OCI-LY7 (cell line): ENCODE data around the gene MAPRE2. TPM values are rescaled to one million over a fixed set of nuclear protein-coding genes. Genes with fewer than 3 reads are reported as not detected.

Source experiments
- BruUV-seq: library from RNA; stranded (reverse); fragments of 400-500 nt; replicated peaks from 2 replicates; lab custom pipeline; 2021; lab: Mats Ljungman, UMichigan
- CTCF ChIA-PET: fragments of 300-600 bp; sonication (Branson Sonifier 250); formaldehyde crosslinking; loops from one replicate; lab custom pipeline; 2022; ENCODE audit warnings: antibody characterized with exemption; ENCODE audit not compliant: unreplicated experiment; lab: Charles Lee
- POLR2A ChIA-PET: fragments of 300-600 bp; sonication (Branson Sonifier 250); formaldehyde crosslinking; loops from one replicate; lab custom pipeline; 2022; ENCODE audit warnings: antibody characterized with exemption; lab: Charles Lee
- DNase-seq: peaks from one replicate; pipeline ENCODE4 v3.0.0-alpha.2; 2015; ENCODE audit warnings: low spot score
- H2AFZ ChIP-seq: fragments of 200-600 bp; sonication (generic), shearing (Covaris generic); 2 replicates; pipeline ENCODE4 v1.6.1; 2014; ENCODE audit warnings: mild to moderate bottlenecking, antibody characterized with exemption, low read length, moderate library complexity
- H3K27ac ChIP-seq: fragments of 200-600 bp; sonication (generic); 2 replicates; pipeline ENCODE4 v1.5.1; 2014; ENCODE audit warnings: mixed run types, low read depth, mild to moderate bottlenecking, moderate library complexity, low read length, inconsistent platforms; ENCODE audit not compliant: poor library complexity, severe bottlenecking
- H3K36me3 ChIP-seq: fragments of 200-600 bp; sonication (generic); 2 replicates; pipeline ENCODE4 v1.6.1; 2014; ENCODE audit warnings: mild to moderate bottlenecking, antibody characterized with exemption, low read length, moderate library complexity, mixed read lengths; ENCODE audit not compliant: insufficient read depth
- H3K4me1 ChIP-seq: fragments of 200-600 bp; sonication (generic); 2 replicates; pipeline ENCODE4 v1.5.1; 2014; ENCODE audit warnings: mild to moderate bottlenecking, low read length; ENCODE audit not compliant: insufficient read depth, poor library complexity, severe bottlenecking
- H3K4me2 ChIP-seq: fragments of 200-600 bp; sonication (generic); 2 replicates; pipeline ENCODE4 v1.6.1; 2014; ENCODE audit warnings: mild to moderate bottlenecking, low read length
- H3K4me3 ChIP-seq: fragments of 200-600 bp; sonication (generic); 2 replicates; pipeline ENCODE4 v1.5.1; 2014; ENCODE audit warnings: mild to moderate bottlenecking, low read depth, low read length; ENCODE audit not compliant: poor library complexity, severe bottlenecking
- H3K79me2 ChIP-seq: fragments of 200-600 bp; sonication (generic); 2 replicates; pipeline ENCODE4 v1.6.1; 2016; ENCODE audit warnings: low read depth, mild to moderate bottlenecking, low read length, moderate library complexity, mixed read lengths; ENCODE audit not compliant: insufficient read depth
- H3K9me2 ChIP-seq: fragments of 200-600 bp; sonication (generic); 2 replicates; pipeline ENCODE4 v1.6.1; 2016; ENCODE audit warnings: mild to moderate bottlenecking, low read length, mixed read lengths; ENCODE audit not compliant: insufficient read depth
- H3K9me3 ChIP-seq: fragments of 200-600 bp; sonication (generic); 2 replicates; pipeline ENCODE4 v1.6.1; 2014; ENCODE audit warnings: mild to moderate bottlenecking, mixed run types, low read length, mixed read lengths
- H4K20me1 ChIP-seq: fragments of 200-600 bp; sonication (generic); 2 replicates; pipeline ENCODE4 v1.6.1; 2014; ENCODE audit warnings: mild to moderate bottlenecking, antibody characterized with exemption, low read length, moderate library complexity, mixed read lengths; ENCODE audit not compliant: insufficient read depth
- EZH2phosphoT487 ChIP-seq: fragments of 200-600 bp; sonication (generic); IDR thresholded peaks from 2 replicates; pipeline ENCODE4 v1.6.1; 2018; ENCODE audit warnings: low read depth, borderline replicate concordance, mild to moderate bottlenecking, mixed run types, antibody characterized with exemption, low read length, moderate library complexity, mixed read lengths
- intact Hi-C: fragments of 100-400 bp; cut with micrococcal nuclease; formaldehyde crosslinking; loops from one replicate; pipeline ENCODE4 v1.10.0; 2022; ENCODE audit not compliant: unreplicated experiment
- total RNA-seq, 2 experiments: library from RNA; depleted of rRNA in 1 of 2; stranded (reverse); fragments of >200 nt in 1 of 2; shearing (Covaris generic) in 1 of 2; gene quantifications; 2 replicates each; pipeline ENCODE4 v1.2.3, GENCODE V29; 2014 to 2022
- TF ChIP-seq, protein P1 (sequence below): fragments of 200-600 bp; sonication (generic); conservative IDR thresholded peaks from 2 replicates; pipeline ENCODE4 v1.5.1; 2014; ENCODE audit warnings: mild to moderate bottlenecking, antibody characterized with exemption, low read length, moderate library complexity, mixed read lengths

MAPRE2 gene
- total RNA-seq, 2 experiments from 2014 or later: 17.1 to 35.2 TPM

DNA sequence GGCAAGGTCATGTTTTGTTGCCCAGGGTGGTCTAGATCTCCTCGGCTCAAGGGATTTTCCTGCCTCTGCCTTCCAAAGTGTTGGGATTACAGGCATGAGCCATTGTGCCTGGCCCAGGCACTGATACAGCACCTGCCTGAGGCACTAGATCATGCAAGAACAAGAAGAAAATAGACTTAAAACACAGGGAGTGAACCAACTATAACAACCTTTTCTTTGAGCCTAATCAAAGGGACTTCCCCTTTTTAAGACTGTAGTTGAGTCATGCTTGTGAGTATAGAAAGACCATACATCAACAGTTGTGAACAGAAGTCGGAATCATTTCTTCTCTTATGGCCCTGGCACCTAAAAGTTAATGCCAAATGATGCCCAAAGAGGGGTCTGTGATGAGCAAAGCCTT lies 47.9 kb upstream of the MAPRE2 start:
- Histone ChIP-seq H3K27ac (no peak overlapping the region), H3K36me3 (no peaks in the 10 kb centered on the region), H3K9me2 (no peaks in the 10 kb centered on the region), H3K4me3 (no peak overlapping the region), H3K9me3 (no peaks in the 10 kb centered on the region), H2AFZ (no peak overlapping the region), H4K20me1 (no peaks in the 10 kb centered on the region), H3K79me2 (no peaks in the 10 kb centered on the region), H3K4me2 (no peak overlapping the region), H3K4me1 (no peaks in the 10 kb centered on the region)
- DNase-seq: no peak
- BruUV-seq: no TSS peak
- POLR2A ChIA-PET: no interaction called here
- CTCF ChIA-PET: interaction anchor here (0.6 kb wide), 1 partner anchor 25 kb away, joined by 3 read pairs; no protein-coding TSS in a partner anchor
- TF ChIP-seq, protein P1, sequence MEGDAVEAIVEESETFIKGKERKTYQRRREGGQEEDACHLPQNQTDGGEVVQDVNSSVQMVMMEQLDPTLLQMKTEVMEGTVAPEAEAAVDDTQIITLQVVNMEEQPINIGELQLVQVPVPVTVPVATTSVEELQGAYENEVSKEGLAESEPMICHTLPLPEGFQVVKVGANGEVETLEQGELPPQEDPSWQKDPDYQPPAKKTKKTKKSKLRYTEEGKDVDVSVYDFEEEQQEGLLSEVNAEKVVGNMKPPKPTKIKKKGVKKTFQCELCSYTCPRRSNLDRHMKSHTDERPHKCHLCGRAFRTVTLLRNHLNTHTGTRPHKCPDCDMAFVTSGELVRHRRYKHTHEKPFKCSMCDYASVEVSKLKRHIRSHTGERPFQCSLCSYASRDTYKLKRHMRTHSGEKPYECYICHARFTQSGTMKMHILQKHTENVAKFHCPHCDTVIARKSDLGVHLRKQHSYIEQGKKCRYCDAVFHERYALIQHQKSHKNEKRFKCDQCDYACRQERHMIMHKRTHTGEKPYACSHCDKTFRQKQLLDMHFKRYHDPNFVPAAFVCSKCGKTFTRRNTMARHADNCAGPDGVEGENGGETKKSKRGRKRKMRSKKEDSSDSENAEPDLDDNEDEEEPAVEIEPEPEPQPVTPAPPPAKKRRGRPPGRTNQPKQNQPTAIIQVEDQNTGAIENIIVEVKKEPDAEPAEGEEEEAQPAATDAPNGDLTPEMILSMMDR: no peak
- TF ChIP-seq EZH2phosphoT487: no peak
- intact Hi-C loops: no loop called here

DNA sequence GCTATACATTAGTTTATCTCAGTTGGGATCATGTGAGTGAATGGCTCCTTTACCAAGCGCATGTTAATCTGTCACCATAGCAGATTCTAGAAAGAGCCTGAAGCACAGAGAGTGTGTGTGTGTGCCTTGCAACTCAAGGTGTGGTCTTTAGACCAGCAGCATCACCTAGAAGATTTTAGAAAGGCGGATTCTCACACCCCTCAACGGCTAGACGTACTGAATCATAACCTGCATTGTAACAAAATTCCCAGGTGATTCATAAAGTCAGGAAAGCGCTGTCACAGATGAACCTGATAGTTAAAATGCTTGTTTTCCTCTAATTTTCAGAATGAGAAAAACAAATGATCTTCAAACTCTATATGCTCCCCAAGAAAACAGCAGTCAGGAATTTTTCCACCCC lies 45.5 kb upstream of the MAPRE2 start:
- ChIA-PET CTCF (no interaction called here), POLR2A (no interaction called here)
- H3K4me3 ChIP-seq: no peak overlapping the region
- H3K79me2 ChIP-seq: no peaks in the 10 kb centered on the region
- intact Hi-C loops: no loop called here
- DNase-seq: no peak
- H3K4me1 ChIP-seq: no peaks in the 10 kb centered on the region
- H3K9me2 ChIP-seq: no peaks in the 10 kb centered on the region
- BruUV-seq: no TSS peak
- H2AFZ ChIP-seq: no peak overlapping the region
- TF ChIP-seq EZH2phosphoT487: no peak
- TF ChIP-seq, protein P1: no peak
- H3K27ac ChIP-seq: no peak overlapping the region
- H3K36me3 ChIP-seq: no peaks in the 10 kb centered on the region
- no peaks in the 10 kb centered on the region for H3K9me3 ChIP-seq
- no peaks in the 10 kb centered on the region for H4K20me1 ChIP-seq
- no peak overlapping the region for H3K4me2 ChIP-seq

DNA sequence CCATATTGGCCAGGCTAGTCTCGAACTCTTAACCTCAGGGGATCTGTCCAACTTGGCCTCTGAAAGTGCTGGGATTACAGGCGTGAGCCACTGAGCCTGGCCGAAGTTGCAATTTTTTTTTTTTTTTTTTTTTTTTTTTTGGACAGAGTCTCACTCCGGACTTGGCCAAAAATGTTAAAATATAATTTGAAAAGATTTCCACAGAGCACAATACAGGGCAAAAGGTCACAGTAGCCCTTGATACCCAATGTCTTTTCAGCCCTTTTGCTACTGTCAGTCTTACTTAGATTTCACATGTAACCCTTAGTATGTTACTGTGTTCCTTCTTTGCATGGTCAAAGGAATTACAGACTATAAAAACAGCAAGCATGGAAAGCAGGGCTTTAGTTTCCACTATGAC lies 42.6 kb upstream of the MAPRE2 start:
- POLR2A ChIA-PET: no interaction called here
- BruUV-seq: no TSS peak
- DNase-seq: no peak

More for the DNA sequence above, 42.6 kb upstream of the MAPRE2 start:
- H2AFZ ChIP-seq: no peak overlapping the region
- H4K20me1 ChIP-seq: no peaks in the 10 kb centered on the region
- intact Hi-C loops: no loop called here
- H3K9me3 ChIP-seq: no peaks in the 10 kb centered on the region
- H3K4me1 ChIP-seq: no peaks in the 10 kb centered on the region
- TF ChIP-seq, protein P1: no peak
- no peak for TF ChIP-seq EZH2phosphoT487
- H3K9me2 ChIP-seq: no peaks in the 10 kb centered on the region
- H3K4me2 ChIP-seq: no peak overlapping the region
- H3K27ac ChIP-seq: no peak overlapping the region
- CTCF ChIA-PET: no interaction called here
- H3K36me3 ChIP-seq: no peaks in the 10 kb centered on the region
- H3K4me3 ChIP-seq: no peak overlapping the region
- H3K79me2 ChIP-seq: no peaks in the 10 kb centered on the region
